ENCODE results near the gene DNAJB1. TPM values are rescaled to one million over a fixed set of nuclear protein-coding genes. Genes with fewer than 3 reads are reported as not detected.
A peak's percentile ranks its signal among the peaks of the same experiment; 100 is the strongest.

The DNAJB1 gene
- total and polyA plus RNA-seq, 2 of the 4 experiments (the other 2 are of a cell fraction), result 88.2 to 95.4 TPM

GRCh38 chr19:14519245-14519859 lies 1.2 kb upstream of the DNAJB1 start (continued):
- TF ChIP-seq CEBPB (IDR thresholded peaks at IDR 0.05; ENCODE audit: low read depth, low read length), result no peak

GRCh38 chr19:14517446-14517839 lies 754 bp downstream of the DNAJB1 start:
- Histone ChIP-seq H3K27me3 (ENCODE audit: control insufficient read depth, insufficient read depth, low read length) (no peaks in the 10 kb centered on the region), H3K56ac (ENCODE audit: extremely low read depth, insufficient read depth, low read length) (peak overlapping the region; percentile 75), H3K14ac (replicated peaks; ENCODE audit: low read depth, low read length) (peak overlapping the region; percentile 96), H4K20me1 (ENCODE audit: insufficient read depth, low read length) (peaks cover 41% of the 10 kb centered on the region), H3K79me1 (ENCODE audit: low read depth in 1 of 2, low read length in 2 of 2) (peaks cover 23 to 54% of the 10 kb centered on the region in 2 experiments), H4K8ac (ENCODE audit: low read depth in 2 of 2, low read length in 2 of 2) (peak overlapping the region; percentile 3 to 41; a peak in 3 of 4 replicates), H3K4me2 (ENCODE audit: low read depth, low read length) (peak overlapping the region; percentile 98), H3K9me1 (ENCODE audit: insufficient read depth, low read length) (peaks cover 19% of the 10 kb centered on the region), H3K23ac (ENCODE audit: low read depth, low read length) (peak overlapping the region; percentile 87), H2BK120ac (ENCODE audit: low read depth, low read length) (no peak overlapping the region), H3K4ac (ENCODE audit: low read depth, low read length) (peak overlapping the region; percentile 93), H3K27ac (ENCODE audit: insufficient read depth, low read length) (peak overlapping the region; percentile 78), H2AK9ac (replicated peaks; ENCODE audit: low read depth, low read length, poor library complexity) (peak overlapping the region; percentile 98), H2AK5ac (ENCODE audit: low read depth, low read length) (peak overlapping the region; percentile 83; the same call in 1 of the 2 replicates), H3K36me3 (ENCODE audit: control insufficient read depth, insufficient read depth, low read length) (peaks cover 27% of the 10 kb centered on the region), H2AFZ (replicated peaks; ENCODE audit: low read length, poor library complexity) (peak overlapping the region; percentile 95), H3K4me3 (ENCODE audit: insufficient read depth, low read depth, low read length) (peak overlapping the region; percentile 85), H3K4me1 (ENCODE audit: control insufficient read depth, insufficient read depth, low read length) (peaks cover 17% of the 10 kb centered on the region), H3K9ac (ENCODE audit: low read depth, low read length) (peak overlapping the region; percentile 87), H4K5ac (ENCODE audit: low read depth, low read length) (no peak overlapping the region; the same call in 1 of the 2 replicates), H2BK15ac (ENCODE audit: low read depth, low read length) (no peak overlapping the region), H3K18ac (ENCODE audit: low read depth, low read length) (peak overlapping the region; percentile 61; the same call in 1 of the 2 replicates), H2BK20ac (ENCODE audit: low read depth, low read length) (no peak overlapping the region), H2BK5ac (ENCODE audit: low read depth, low read length, poor library complexity, severe bottlenecking) (peak overlapping the region; percentile 86), H3K9me3 (ENCODE audit: control insufficient read depth, insufficient read depth, low read length) (no peaks in the 10 kb centered on the region), H4K91ac (ENCODE audit: insufficient read depth, low read depth, low read length) (peak overlapping the region; percentile 71)
- dilution Hi-C loops (cut with HindIII; ENCODE audit: low sequenced_read_pairs, unreplicated experiment), result no loop called here
- DNase-seq, result peak; percentile 28
- in situ Hi-C loops (cut with MboI; ENCODE audit: low sequenced_read_pairs), result no loop called here
- no TSS peak for BruUV-seq (replicated peaks)
- intact Hi-C loops (cut with micrococcal nuclease), result no loop called here
- ChIA-PET POLR2A (ENCODE audit: unreplicated experiment) (interaction anchor here (1.4 kb wide), 1 partner anchor 18 kb away, joined by 4 read pairs; no protein-coding TSS in a partner anchor), CTCF (interaction anchor here (0.7 kb wide), 1 partner anchor 9 kb away, joined by 3 read pairs; no protein-coding TSS in a partner anchor)
- TF ChIP-seq FOS (IDR thresholded peaks at IDR 0.05; ENCODE audit: low read depth, low read length) (no peak), RCOR1 (IDR thresholded peaks at IDR 0.05; ENCODE audit: insufficient replicate concordance, low read length) (no peak), MXI1 (IDR thresholded peaks at IDR 0.05; ENCODE audit: borderline replicate concordance, low read depth, low read length) (0 out of 2 replicates have a peak, but pooled peaks have one; percentile 4), NFE2L2 (IDR thresholded peaks at IDR 0.05; ENCODE audit: low read depth, low read length) (no peak), MAZ (IDR thresholded peaks at IDR 0.05; ENCODE audit: borderline replicate concordance, low read depth, low read length) (no peak)
- WGBS, 2 experiments (ENCODE audit: extremely low coverage in 2 of 2, insufficient read length in 1 of 2), result 0% methylated on average over 12 of the region's 32 CpGs; no CpG with 5 or more reads in 1 of the 2 experiments
- ATAC-seq (ENCODE audit: low read depth), result peak; percentile 1; the same call in 1 of the 2 replicates

All from IMR-90 (cell line).